ENCODE measurements around the gene NEGR1. TPM values are rescaled to one million over a fixed set of nuclear protein-coding genes. Genes with fewer than 3 reads are reported as not detected.

Gene NEGR1
- total RNA-seq, 4 donors from 2014 or later = 7.0 to 10.0 (median 8.1) TPM

DNA sequence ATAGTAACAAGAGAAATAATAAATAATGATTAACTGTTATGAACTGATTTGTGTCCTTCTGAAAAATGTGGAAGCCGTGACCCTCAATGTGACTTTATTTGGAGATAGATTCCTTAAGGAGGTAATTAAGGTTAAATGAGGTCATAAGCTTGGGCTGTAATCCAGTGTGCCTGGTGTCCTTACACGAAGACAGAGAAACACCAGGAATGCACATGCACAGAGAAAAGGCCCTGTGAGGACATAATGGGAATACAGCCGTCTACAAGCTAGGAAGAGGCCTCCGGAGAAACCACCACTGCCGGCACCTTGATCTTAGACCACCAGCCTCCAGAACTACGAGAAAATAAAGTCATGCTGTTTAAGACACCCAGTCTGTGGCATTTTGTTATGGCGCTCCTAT, 215.9 kb downstream of the NEGR1 start:
- Histone ChIP-seq H3K36me3 (no peaks in the 10 kb centered on the region), H3K4me1 (peaks cover 0 to 8% (median 0%) of the 10 kb centered on the region in 4 donors), H3K27me3 (no peaks in the 10 kb centered on the region), H3K4me3 (no peak overlapping the region), H3K27ac (no peak overlapping the region), H3K9me3 (no peaks in the 10 kb centered on the region)
- intact Hi-C loops (cut with DNase I; ENCODE audit: low total_unique reads) = no loop called here
- in situ Hi-C loops (cut with MboI; ENCODE audit: low pct_ligation_motif_present in 1 of 4, low pct_unique_long_range_greater_than_20kb in 1 of 4, low sequenced_read_pairs in 3 of 4) = no loop called here
- no peak for DNase-seq
- TF ChIP-seq POLR2AphosphoS5 (IDR thresholded peaks at IDR 0.05) = no peak
- TF ChIP-seq POLR2A (IDR thresholded peaks at IDR 0.05) = no peak
- no peak for TF ChIP-seq EP300 (IDR thresholded peaks at IDR 0.05; ENCODE audit: low read depth)
- TF ChIP-seq, protein P1, sequence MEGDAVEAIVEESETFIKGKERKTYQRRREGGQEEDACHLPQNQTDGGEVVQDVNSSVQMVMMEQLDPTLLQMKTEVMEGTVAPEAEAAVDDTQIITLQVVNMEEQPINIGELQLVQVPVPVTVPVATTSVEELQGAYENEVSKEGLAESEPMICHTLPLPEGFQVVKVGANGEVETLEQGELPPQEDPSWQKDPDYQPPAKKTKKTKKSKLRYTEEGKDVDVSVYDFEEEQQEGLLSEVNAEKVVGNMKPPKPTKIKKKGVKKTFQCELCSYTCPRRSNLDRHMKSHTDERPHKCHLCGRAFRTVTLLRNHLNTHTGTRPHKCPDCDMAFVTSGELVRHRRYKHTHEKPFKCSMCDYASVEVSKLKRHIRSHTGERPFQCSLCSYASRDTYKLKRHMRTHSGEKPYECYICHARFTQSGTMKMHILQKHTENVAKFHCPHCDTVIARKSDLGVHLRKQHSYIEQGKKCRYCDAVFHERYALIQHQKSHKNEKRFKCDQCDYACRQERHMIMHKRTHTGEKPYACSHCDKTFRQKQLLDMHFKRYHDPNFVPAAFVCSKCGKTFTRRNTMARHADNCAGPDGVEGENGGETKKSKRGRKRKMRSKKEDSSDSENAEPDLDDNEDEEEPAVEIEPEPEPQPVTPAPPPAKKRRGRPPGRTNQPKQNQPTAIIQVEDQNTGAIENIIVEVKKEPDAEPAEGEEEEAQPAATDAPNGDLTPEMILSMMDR (IDR thresholded peaks at IDR 0.05) = no peak
- 60 to 72% methylated on average over 1 to 7 of the region's 7 CpGs for WGBS, 2 donors (ENCODE audit: low coverage in 1 of 2)

DNA sequence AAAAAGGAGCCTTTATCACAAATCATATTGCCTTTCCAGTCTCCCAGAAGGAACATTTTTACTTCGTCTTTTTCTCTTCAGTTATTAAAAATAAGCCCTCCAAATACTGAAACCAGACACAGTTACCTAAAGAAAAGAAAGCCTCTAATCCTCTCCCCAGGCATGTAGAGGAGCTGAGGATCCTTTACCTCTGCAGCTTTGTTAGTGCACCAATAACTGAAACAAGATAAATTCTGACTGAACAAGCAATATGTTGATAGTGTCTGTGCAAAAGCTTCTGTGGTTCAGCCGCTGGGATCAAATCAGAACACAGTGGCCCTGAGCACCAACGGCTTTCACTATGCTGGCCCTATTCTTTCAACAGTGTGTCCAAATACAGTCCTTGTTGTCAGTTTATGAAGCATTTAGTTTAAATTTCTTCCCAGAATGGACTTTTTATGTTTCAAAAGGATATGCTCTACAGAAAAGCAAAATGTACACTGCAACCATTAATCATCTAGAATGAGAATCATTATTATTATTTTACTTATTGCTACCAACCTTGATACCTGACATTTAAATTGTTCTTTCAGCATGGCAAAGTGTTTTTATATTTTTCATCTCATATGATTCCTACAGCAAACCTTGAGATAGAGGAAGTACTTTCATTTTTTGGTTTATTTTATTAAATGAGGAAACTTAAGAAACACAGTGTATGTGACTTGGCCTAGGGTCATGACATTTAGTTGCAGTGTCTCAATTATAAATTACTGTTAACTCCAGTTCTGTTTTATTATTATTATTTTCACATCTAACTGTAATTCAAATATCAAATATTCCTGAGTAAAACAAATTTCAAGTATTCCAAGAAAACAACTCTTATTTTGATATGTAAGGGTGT, 217.9 kb downstream of the NEGR1 start:
- Histone ChIP-seq H3K36me3 (no peaks in the 10 kb centered on the region), H3K4me1 (peaks cover 0 to 8% (median 0%) of the 10 kb centered on the region in 4 donors), H3K27ac (peak overlapping the region in 1 of 4 donors; percentile 20), H3K4me3 (no peak overlapping the region), H3K27me3 (no peaks in the 10 kb centered on the region), H3K9me3 (no peaks in the 10 kb centered on the region)
- DNase-seq = no peak
- no peak for TF ChIP-seq EP300 (IDR thresholded peaks at IDR 0.05; ENCODE audit: low read depth)
- no peak for TF ChIP-seq POLR2AphosphoS5 (IDR thresholded peaks at IDR 0.05)
- TF ChIP-seq, protein P1 (IDR thresholded peaks at IDR 0.05) = no peak
- TF ChIP-seq POLR2A (IDR thresholded peaks at IDR 0.05) = no peak
- in situ Hi-C loops (cut with MboI; ENCODE audit: low pct_ligation_motif_present in 1 of 4, low pct_unique_long_range_greater_than_20kb in 1 of 4, low sequenced_read_pairs in 3 of 4) (no loop called here), intact Hi-C loops (cut with DNase I; ENCODE audit: low total_unique reads) (no loop called here)
- WGBS, 2 donors (ENCODE audit: low coverage in 1 of 2) = 50 to 65% methylated on average over 1 to 3 of the region's 3 CpGs

DNA sequence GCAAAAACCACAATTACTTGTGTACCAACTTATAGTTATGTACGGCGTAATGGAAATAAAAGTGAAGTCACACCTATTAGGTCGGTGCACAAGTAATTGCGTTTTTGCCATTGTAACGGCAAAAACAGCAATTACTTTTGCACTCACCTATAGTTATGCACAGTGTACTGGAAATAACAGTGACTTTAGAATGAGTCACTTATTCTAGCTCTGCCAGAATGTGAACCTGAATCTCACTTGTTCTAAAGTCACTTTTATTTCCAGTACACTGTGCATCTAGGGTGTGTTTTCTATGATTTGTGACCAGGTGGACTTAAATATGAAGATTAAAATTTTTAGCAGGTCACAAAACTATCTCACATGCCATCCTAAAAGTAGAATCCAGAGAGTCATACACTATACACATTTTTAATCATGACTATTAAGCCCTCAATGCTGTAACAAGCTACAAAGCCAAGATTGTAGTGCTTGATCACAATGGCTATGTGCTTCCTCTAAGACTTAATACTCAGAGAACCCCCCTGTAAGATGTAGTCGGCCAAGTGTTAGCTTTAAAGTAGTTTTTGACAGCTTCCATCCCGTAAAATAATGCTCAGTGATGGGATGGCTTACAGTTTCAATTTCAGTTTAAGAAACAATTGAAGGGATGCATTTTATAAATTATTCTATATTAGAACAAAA, 218.8 kb downstream of the NEGR1 start:
- WGBS, 2 donors (ENCODE audit: low coverage in 1 of 2) = 79 to 87% methylated on average over 7 of the region's 7 CpGs
- TF ChIP-seq, protein P1 (IDR thresholded peaks at IDR 0.05) = no peak
- TF ChIP-seq POLR2A (IDR thresholded peaks at IDR 0.05) = no peak
- TF ChIP-seq EP300 (IDR thresholded peaks at IDR 0.05; ENCODE audit: low read depth) = no peak
- TF ChIP-seq POLR2AphosphoS5 (IDR thresholded peaks at IDR 0.05) = no peak
- in situ Hi-C loops (cut with MboI; ENCODE audit: low pct_ligation_motif_present in 1 of 4, low pct_unique_long_range_greater_than_20kb in 1 of 4, low sequenced_read_pairs in 3 of 4) = no loop called here
- no peak overlapping the region for H3K27ac ChIP-seq
- intact Hi-C loops (cut with DNase I; ENCODE audit: low total_unique reads) = no loop called here
- no peak overlapping the region for H3K4me3 ChIP-seq
- no peak for DNase-seq
- H3K4me1 ChIP-seq = peaks cover 0 to 8% (median 0%) of the 10 kb centered on the region in 4 donors
- H3K36me3 ChIP-seq = no peaks in the 10 kb centered on the region
- no peaks in the 10 kb centered on the region for H3K27me3 ChIP-seq
- no peaks in the 10 kb centered on the region for H3K9me3 ChIP-seq

DNA sequence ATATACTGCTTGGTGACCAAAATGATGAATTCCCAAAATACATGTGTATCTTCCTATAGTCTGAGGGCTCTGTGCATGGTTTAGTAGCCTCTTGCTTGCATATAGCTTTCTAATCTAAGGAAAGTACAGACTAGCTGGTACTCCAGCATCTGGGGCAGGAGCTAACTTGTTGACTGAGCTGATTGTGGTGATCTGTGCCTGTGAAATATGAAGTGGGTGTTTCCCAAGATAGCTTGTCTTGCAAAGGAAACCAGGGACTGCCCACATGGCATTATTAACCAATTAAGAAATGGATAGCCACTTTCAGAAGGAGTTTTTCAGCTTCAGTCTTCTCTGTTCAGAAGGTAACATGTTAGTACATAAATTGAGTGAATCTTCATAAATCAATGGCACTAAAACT, 219.8 kb downstream of the NEGR1 start:
- H3K27ac ChIP-seq = no peak overlapping the region
- intact Hi-C loops (cut with DNase I; ENCODE audit: low total_unique reads) (no loop called here), in situ Hi-C loops (cut with MboI; ENCODE audit: low pct_ligation_motif_present in 1 of 4, low pct_unique_long_range_greater_than_20kb in 1 of 4, low sequenced_read_pairs in 3 of 4) (no loop called here)
- TF ChIP-seq POLR2A (IDR thresholded peaks at IDR 0.05) = no peak
- TF ChIP-seq POLR2AphosphoS5 (IDR thresholded peaks at IDR 0.05) = no peak
- TF ChIP-seq, protein P1 (IDR thresholded peaks at IDR 0.05) = no peak
- no peak for TF ChIP-seq EP300 (IDR thresholded peaks at IDR 0.05; ENCODE audit: low read depth)
- H3K27me3 ChIP-seq = no peaks in the 10 kb centered on the region
- H3K4me3 ChIP-seq = no peak overlapping the region
- H3K4me1 ChIP-seq = peaks cover 0 to 8% (median 0%) of the 10 kb centered on the region in 4 donors
- H3K36me3 ChIP-seq = no peaks in the 10 kb centered on the region
- H3K9me3 ChIP-seq = no peaks in the 10 kb centered on the region
- no peak for DNase-seq

All from transverse colon (tissue), 4 donors.